Measurements from ENCODE around the gene IL4.
"Not testable (repeated sequence)": the region's sequence is repeated elsewhere in the genome, so short reads cannot be mapped to it uniquely, and the experiment has no call there.

The IL4 gene

GRCh38 chr5:132674671-132675506 lies 1.1 kb downstream of the IL4 start:
- no peak for DNase-seq (ENCODE audit: low read depth)

- DNase-seq (ENCODE audit: low read depth): no peak
These were observed 2.3 kb downstream of the IL4 start for GRCh38 chr5:132675936-132676689.

- DNase-seq (ENCODE audit: low read depth): no peak
These were observed 3.4 kb downstream of the IL4 start for GRCh38 chr5:132677191-132677590.

- DNase-seq (ENCODE audit: low read depth): no peak
These were observed 4.1 kb downstream of the IL4 start for GRCh38 chr5:132677682-132678400.

- no peak for DNase-seq (ENCODE audit: low read depth)
These were observed 4.9 kb downstream of the IL4 start for GRCh38 chr5:132678735-132679134.

GRCh38 chr5:132679166-132679565 lies 5.4 kb downstream of the IL4 start:
- no peak for DNase-seq (ENCODE audit: low read depth)

GRCh38 chr5:132679717-132680380 lies 6.1 kb downstream of the IL4 start:
- DNase-seq (ENCODE audit: low read depth): no peak

GRCh38 chr5:132680780-132681475 lies 7.1 kb downstream of the IL4 start:
- DNase-seq (ENCODE audit: low read depth): no peak

GRCh38 chr5:132681476-132681831 lies 7.7 kb downstream of the IL4 start:
- no peak for DNase-seq (ENCODE audit: low read depth)

- DNase-seq (ENCODE audit: low read depth): no peak
These were observed 8.2 kb downstream of the IL4 start for GRCh38 chr5:132681983-132682382.

GRCh38 chr5:132684491-132684890 lies 10.7 kb downstream of the IL4 start:
- DNase-seq (ENCODE audit: low read depth): no peak

- no peak for DNase-seq (ENCODE audit: low read depth)
These were observed 11.3 kb downstream of the IL4 start for GRCh38 chr5:132684922-132685720.

- no peak for DNase-seq (ENCODE audit: low read depth)
These were observed 12.4 kb downstream of the IL4 start for GRCh38 chr5:132686193-132686592.

- no peak for DNase-seq (ENCODE audit: low read depth)
These were observed 14.2 kb downstream of the IL4 start for GRCh38 chr5:132687995-132688394.

GRCh38 chr5:132688536-132689339 lies 14.9 kb downstream of the IL4 start:
- no peak for DNase-seq (ENCODE audit: low read depth)

GRCh38 chr5:132689513-132689912 lies 15.7 kb downstream of the IL4 start:
- no peak for DNase-seq (ENCODE audit: low read depth)

- no peak for DNase-seq (ENCODE audit: low read depth)
These were observed 16.4 kb downstream of the IL4 start for GRCh38 chr5:132690156-132690555.

- DNase-seq (ENCODE audit: low read depth): not testable (repeated sequence)
These were observed 18.2 kb downstream of the IL4 start for GRCh38 chr5:132691755-132692631.

GRCh38 chr5:132692632-132692967 lies 18.8 kb downstream of the IL4 start:
- DNase-seq (ENCODE audit: low read depth): no peak
